HepG2 (cell line): ENCODE data around the gene CYP19A1. TPM values are rescaled to one million over a fixed set of nuclear protein-coding genes. Genes with fewer than 3 reads are reported as not detected.

ENCODE experiments used
- ATAC-seq: fragments of 200-7000 bp; cut with Tn5 transposase; 3 replicates; pipeline ENCODE4 v1.9.1; 2020; ENCODE audit warnings: mild to moderate bottlenecking, moderate library complexity
- BruUV-seq: library from RNA; stranded (reverse); fragments of 400-500 nt; replicated peaks from 2 replicates; lab custom pipeline; 2021; lab: Mats Ljungman, UMichigan
- CTCF ChIA-PET: fragments of 300-600 bp; formaldehyde crosslinking; extraction: SDS; loops from one replicate; lab custom pipeline; 2021; ENCODE audit warnings: low total read pairs, inconsistent platforms, low intra/inter-chr PET ratio; lab: Yijun Ruan, JAX
- POLR2A ChIA-PET: fragments of 350-600 bp; sonication (Branson Sonifier 250); formaldehyde crosslinking; loops from one replicate; lab custom pipeline; 2020; ENCODE audit warnings: antibody characterized with exemption, inconsistent platforms; lab: Yijun Ruan, JAX
- DNase-seq: peaks from one replicate; pipeline ENCODE4 v3.0.0-alpha.2; 2015; ENCODE audit warnings: low spot score
- FAIRE-seq: peaks from 3 replicates; lab custom pipeline; 2011; peaks lifted over from hg19 to GRCh38; lab: Jason Lieb, UNC
- H2AFZ ChIP-seq: one replicate; pipeline ENCODE4 v1.6.1; 2011; ENCODE audit warnings: low read length, inconsistent platforms
- H3K27ac ChIP-seq: fragments of 300-600 bp; 3 replicates; pipeline ENCODE4 v1.8.0; 2011; ENCODE audit warnings: mixed run types, mild to moderate bottlenecking, mixed read lengths, low read length, inconsistent platforms; ENCODE audit not compliant: insufficient read depth; ENCODE audit errors: extremely low read length
- H3K27me3 ChIP-seq, 2 experiments: fragments of 200-600 bp in 1 of 2; 2 replicates in 1 of 2; 3 replicates in 1 of 2; pipeline versions ENCODE4 v1.6.0 to v1.8.0; 2011; ENCODE audit warnings: low read length in 2 of 2, mild to moderate bottlenecking in 2 of 2, moderate library complexity in 2 of 2, inconsistent platforms in 1 of 2; ENCODE audit not compliant: insufficient read depth in 2 of 2, control insufficient read depth in 1 of 2
- H3K36me3 ChIP-seq, 2 experiments: fragments of 200-600 bp in 1 of 2; replicated peaks in 1 of 2; 2 replicates in 1 of 2; 3 replicates in 1 of 2; pipeline versions ENCODE4 v1.5.1 to v1.8.0; 2011; ENCODE audit warnings: low read length in 2 of 2, inconsistent platforms in 1 of 2; ENCODE audit not compliant: insufficient read depth in 2 of 2, control insufficient read depth in 1 of 2
- H3K4me1 ChIP-seq: 2 replicates; pipeline ENCODE4 v1.5.1; 2012; ENCODE audit warnings: low read length, inconsistent platforms; ENCODE audit not compliant: insufficient read depth
- H3K4me2 ChIP-seq: 2 replicates; pipeline ENCODE4 v1.6.0; 2011; ENCODE audit warnings: low read depth, low read length, inconsistent platforms
- H3K4me3 ChIP-seq, 3 experiments: fragments of 200-600 bp in 1 of 3; sonication (generic), shearing (Covaris generic) in 1 of 3; replicated peaks in 1 of 3; 2 replicates each; pipeline ENCODE4 v1.5.1; 2011 to 2016; ENCODE audit warnings: low read length in 3 of 3, inconsistent platforms in 2 of 3, low read depth in 2 of 3, mild to moderate bottlenecking in 2 of 3, control low read depth in 1 of 3, mixed read lengths in 1 of 3; ENCODE audit not compliant: insufficient read depth in 1 of 3
- H3K79me2 ChIP-seq: one replicate; pipeline ENCODE4 v1.6.1; 2011; ENCODE audit warnings: low read length, inconsistent platforms; ENCODE audit not compliant: insufficient read depth
- H3K9ac ChIP-seq: 2 replicates; pipeline ENCODE4 v1.6.0; 2011; ENCODE audit warnings: mild to moderate bottlenecking, low read depth, low read length, inconsistent platforms; ENCODE audit not compliant: insufficient read depth
- H3K9me3 ChIP-seq: 2 replicates; pipeline ENCODE4 v1.5.1; 2012; ENCODE audit warnings: mild to moderate bottlenecking, low read length
- H4K20me1 ChIP-seq: 2 replicates; pipeline ENCODE4 v1.6.0; 2011; ENCODE audit warnings: inconsistent platforms, mild to moderate bottlenecking, low read length, moderate library complexity; ENCODE audit not compliant: insufficient read depth
- DBP ChIP-seq: sonication (generic); formaldehyde crosslinking; IDR thresholded peaks from 2 replicates; pipeline ENCODE4 v1.4.0; 2020; ENCODE audit warnings: missing genetic modification reagents; ENCODE audit errors: not compliant biosample characterization
- E2F1 ChIP-seq: sonication (generic); formaldehyde crosslinking; IDR thresholded peaks from 2 replicates; pipeline ENCODE4 v1.5.0; 2020; ENCODE audit warnings: missing genetic modification reagents
- FOXC1 ChIP-seq: sonication (generic); formaldehyde crosslinking; IDR thresholded peaks from 2 replicates; pipeline ENCODE4 v1.8.0; 2022; ENCODE audit warnings: mild to moderate bottlenecking, missing genetic modification reagents, borderline replicate concordance
- MAF1 ChIP-seq: sonication (generic); formaldehyde crosslinking; IDR thresholded peaks from 2 replicates; pipeline ENCODE4 v1.5.0; 2020; ENCODE audit warnings: missing genetic modification reagents, borderline replicate concordance
- PCBP1 ChIP-seq: fragments of 200-400 bp; formaldehyde crosslinking; IDR thresholded peaks from 2 replicates; pipeline ENCODE4 v1.6.1; 2017; ENCODE audit warnings: mild to moderate bottlenecking, low read depth, low read length, borderline replicate concordance
- SP2 ChIP-seq: sonication (generic); formaldehyde crosslinking; IDR thresholded peaks from 2 replicates; pipeline ENCODE4 v1.5.1; 2020; ENCODE audit warnings: mild to moderate bottlenecking, missing genetic modification reagents
- SRF ChIP-seq: IDR thresholded peaks from 2 replicates; pipeline ENCODE4 v1.6.1; 2011; ENCODE audit warnings: mild to moderate bottlenecking, low read depth, low read length, moderate library complexity
- TP53 ChIP-seq: sonication (generic); formaldehyde crosslinking; conservative IDR thresholded peaks from 2 replicates; pipeline ENCODE4 v1.4.0; 2020; ENCODE audit warnings: missing genetic modification reagents
- ZBTB25 ChIP-seq: IDR thresholded peaks from 2 replicates; pipeline ENCODE4 v1.6.1; 2018; ENCODE audit warnings: missing genetic modification reagents
- ZFP82 ChIP-seq: sonication (generic); formaldehyde crosslinking; IDR thresholded peaks from 2 replicates; pipeline ENCODE4 v1.5.1; 2020; ENCODE audit warnings: mild to moderate bottlenecking, missing genetic modification reagents, borderline replicate concordance
- ZMAT5 ChIP-seq: sonication (generic); formaldehyde crosslinking; IDR thresholded peaks from 2 replicates; pipeline ENCODE4 v1.5.0; 2020; ENCODE audit warnings: mild to moderate bottlenecking, low read depth, missing genetic modification reagents, borderline replicate concordance
- ZNF451 ChIP-seq: sonication (generic); formaldehyde crosslinking; IDR thresholded peaks from 2 replicates; pipeline ENCODE4 v1.5.0; 2020; ENCODE audit warnings: mild to moderate bottlenecking, missing genetic modification reagents
- ZNF543 ChIP-seq: sonication (generic); formaldehyde crosslinking; IDR thresholded peaks from 2 replicates; pipeline ENCODE4 v1.4.0; 2020; ENCODE audit warnings: mild to moderate bottlenecking, missing genetic modification reagents
- ZSCAN5A ChIP-seq: sonication (generic); formaldehyde crosslinking; IDR thresholded peaks from 2 replicates; pipeline ENCODE4 v1.8.0; 2022; ENCODE audit warnings: mild to moderate bottlenecking, missing genetic modification reagents, borderline replicate concordance
- ZZZ3 ChIP-seq: sonication (generic); formaldehyde crosslinking; IDR thresholded peaks from 2 replicates; pipeline ENCODE4 v1.4.0; 2020; ENCODE audit warnings: missing genetic modification reagents, mild to moderate bottlenecking, borderline replicate concordance
- WGBS: methylation state at CpG from one replicate; pipeline ENCODE4 v1.1.6; 2017; ENCODE audit warnings: low lambda C conversion rate; 5-methylcytosine and 5-hydroxymethylcytosine counted together
- in situ Hi-C: cut with HindIII; loops from 2 replicates; pipeline ENCODE4 v1.10.0; 2017; ENCODE audit warnings: low pct_unique_long_range_greater_than_20kb; ENCODE audit not compliant: extremely low pct_ligation_motif_present
- intact Hi-C: fragments of 100-400 bp; cut with micrococcal nuclease; formaldehyde crosslinking; loops from one replicate; pipeline ENCODE4 v1.10.0; 2022; ENCODE audit not compliant: unreplicated experiment
- polyA plus RNA-seq, 8 experiments: library from polyadenylated mRNA; depleted of rRNA in 3 of 8; stranded (reverse) in 7 of 8; unstranded in 1 of 8; fragments of >200 nt; fragmentation: Illumina TruSeq in 4 of 8; extraction: Trizol in 4 of 8; gene quantifications; 2 replicates each; pipeline versions ENCODE4 v1.2.1 to v1.2.3, GENCODE V29; 2011 to 2016; ENCODE audit warnings: low read depth in 4 of 8, missing spikeins in 1 of 8, mixed read lengths in 1 of 8; ENCODE audit not compliant: insufficient read depth in 1 of 8
- total RNA-seq, 5 experiments: library from RNA; depleted of rRNA; stranded (reverse); fragments of >200 nt; fragmentation: Illumina TruSeq; extraction: Trizol; gene quantifications; 2 replicates each; pipeline ENCODE4 v1.2.3, GENCODE V29; 2016; ENCODE audit warnings: low read depth in 1 of 5

The CYP19A1 gene
- total and polyA plus RNA-seq, 2 of the 13 experiments (the other 11 are each of a cell fraction or from before 2014, with no cell fraction given), result 10.9 to 23.0 TPM

- no TSS peak for BruUV-seq
- no peaks in the 10 kb centered on the region for H3K79me2 ChIP-seq
- peaks cover 38% of the 10 kb centered on the region for H3K4me1 ChIP-seq
- intact Hi-C loops (no loop called here), in situ Hi-C loops (no loop called here)
- CTCF ChIA-PET, result no interaction called here
- no peak overlapping the region for H2AFZ ChIP-seq
- FAIRE-seq, result no peak
- H3K27ac ChIP-seq, result no peak overlapping the region
- POLR2A ChIA-PET, result no interaction called here
- H3K9me3 ChIP-seq, result no peaks in the 10 kb centered on the region
- no peak overlapping the region for H3K4me3 ChIP-seq
- ATAC-seq, result no peak
- H4K20me1 ChIP-seq, result no peaks in the 10 kb centered on the region
- DNase-seq, result no peak
- no peak overlapping the region for H3K4me2 ChIP-seq
- no peaks in the 10 kb centered on the region for H3K27me3 ChIP-seq
- H3K9ac ChIP-seq, result no peak overlapping the region
- H3K36me3 ChIP-seq, result no peaks in the 10 kb centered on the region
- WGBS, result 100% methylated on average over 1 of the region's 1 CpG
- TF ChIP-seq MAF1 (CRISPR knock-in tag), result no peak
- TF ChIP-seq SRF, result no peak
- no peak for TF ChIP-seq ZNF543 (CRISPR knock-in tag)
- TF ChIP-seq FOXC1 (CRISPR knock-in tag), result no peak
- no peak for TF ChIP-seq ZBTB25 (CRISPR knock-in tag)
- no peak for TF ChIP-seq ZMAT5 (CRISPR knock-in tag)
- TF ChIP-seq SP2 (CRISPR knock-in tag), result no peak
- TF ChIP-seq E2F1 (CRISPR knock-in tag), result no peak
- TF ChIP-seq TP53 (CRISPR knock-in tag), result no peak
- no peak for TF ChIP-seq ZNF451 (CRISPR knock-in tag)
- no peak for TF ChIP-seq ZSCAN5A
- no peak for TF ChIP-seq DBP
- no peak for TF ChIP-seq ZZZ3 (CRISPR knock-in tag)
- TF ChIP-seq ZFP82, result no peak
- TF ChIP-seq PCBP1, result no peak
Measured at GRCh38 chr15:51322621-51323296, 15.6 kb downstream of the CYP19A1 start.
